K562 (cell line): ENCODE results near the gene MXRA7. TPM values are rescaled to one million over a fixed set of nuclear protein-coding genes. Genes with fewer than 3 reads are reported as not detected.
A peak's percentile ranks its signal among the peaks of the same experiment; 100 is the strongest.

Experiments
- ARHGAP35 ChIP-seq: fragments of 450-650 bp; IDR thresholded peaks from 2 replicates; pipeline ENCODE4 v1.6.1; 2018; ENCODE audit not compliant: partially characterized antibody
- ARID3A ChIP-seq: IDR thresholded peaks from 2 replicates; pipeline ENCODE4 v1.6.1; 2012; ENCODE audit warnings: low read depth, low read length, improper control_type of control experiment, borderline replicate concordance
- E2F4 ChIP-seq: sonication (generic); formaldehyde crosslinking; IDR thresholded peaks from 2 replicates; pipeline ENCODE4 v1.8.0; 2022; ENCODE audit warnings: mild to moderate bottlenecking, low read depth, missing genetic modification reagents
- EGR1 ChIP-seq: fragments of 450-650 bp; conservative IDR thresholded peaks from 2 replicates; pipeline ENCODE4 v1.6.1; 2017; ENCODE audit warnings: mild to moderate bottlenecking
- FOXP1 ChIP-seq: sonication (generic); formaldehyde crosslinking; IDR thresholded peaks from 2 replicates; pipeline ENCODE4 v1.8.0; 2022; ENCODE audit warnings: mild to moderate bottlenecking, missing genetic modification reagents
- HIVEP1 ChIP-seq: fragments of 250-450 bp; sonication (Bioruptor Pico); IDR thresholded peaks from 2 replicates; pipeline ENCODE4 v1.4.0; 2020; ENCODE audit warnings: mild to moderate bottlenecking
- IRF9 ChIP-seq: fragments of 450-650 bp; IDR thresholded peaks from 2 replicates; pipeline ENCODE4 v1.6.1; 2016; ENCODE audit warnings: missing biosample characterization, missing genetic modification characterization
- NFYB ChIP-seq: IDR thresholded peaks from 2 replicates; pipeline ENCODE4 v1.6.1; 2011; ENCODE audit warnings: mild to moderate bottlenecking, moderate library complexity; ENCODE audit not compliant: insufficient read length; ENCODE audit errors: extremely low read depth
- PATZ1 ChIP-seq: fragments of 250-450 bp; sonication (Bioruptor Pico); IDR thresholded peaks from 2 replicates; pipeline ENCODE4 v1.5.0; 2020; ENCODE audit warnings: mild to moderate bottlenecking, borderline replicate concordance
- POLR2G ChIP-seq: fragments of 200-400 bp; formaldehyde crosslinking; IDR thresholded peaks from 2 replicates; pipeline ENCODE4 v1.6.1; 2017; ENCODE audit warnings: low read depth, mild to moderate bottlenecking, antibody characterized with exemption, low read length, moderate library complexity
- POU5F1 ChIP-seq: fragments of 150-350 bp; IDR thresholded peaks from 2 replicates; pipeline ENCODE4 v1.6.1; 2014; ENCODE audit warnings: borderline replicate concordance, low read length, low read depth, mild to moderate bottlenecking; ENCODE audit not compliant: partially characterized antibody
- RNF219 ChIP-seq: fragments of 250-450 bp; sonication (Bioruptor Pico); IDR thresholded peaks from 2 replicates; pipeline ENCODE4 v1.5.0; 2022; ENCODE audit warnings: mild to moderate bottlenecking
- TSC22D4 ChIP-seq: fragments of 450-650 bp; IDR thresholded peaks from 2 replicates; pipeline ENCODE4 v1.6.1; 2016; ENCODE audit warnings: missing genetic modification characterization, missing biosample characterization, control low read depth
- ZNF239 ChIP-seq: fragments of 250-450 bp; sonication (Bioruptor Pico); IDR thresholded peaks from 2 replicates; pipeline ENCODE4 v1.4.0; 2020; ENCODE audit warnings: mild to moderate bottlenecking
- ZNF253 ChIP-seq: fragments of 250-450 bp; sonication (Bioruptor Pico); conservative IDR thresholded peaks from 2 replicates; pipeline ENCODE4 v1.6.1; 2021; ENCODE audit warnings: mild to moderate bottlenecking
- ZNF354B ChIP-seq: fragments of 250-450 bp; sonication (Bioruptor Pico); IDR thresholded peaks from 2 replicates; pipeline ENCODE4 v1.4.0; 2020
- ZNF408 ChIP-seq: fragments of 250-450 bp; sonication (Bioruptor Pico); IDR thresholded peaks from 2 replicates; pipeline ENCODE4 v1.4.0; 2020; ENCODE audit warnings: low read depth, mild to moderate bottlenecking, moderate library complexity
- ZNF766 ChIP-seq: fragments of 200-800 bp; sonication (Bioruptor generic); conservative IDR thresholded peaks from 2 replicates; pipeline ENCODE4 v1.6.1; 2016; ENCODE audit warnings: missing genetic modification characterization, missing compliant biosample characterization
- polyA plus RNA-seq, 8 experiments: library from polyadenylated mRNA; depleted of rRNA in 4 of 8; stranded (reverse) in 5 of 8; unstranded in 3 of 8; fragments of >200 nt; fragmentation: Nextera tagmentation in 2 of 8; fragmentation: Illumina TruSeq in 1 of 8; extraction: Ambion mirVana in 2 of 8; extraction: Trizol in 1 of 8; gene quantifications; 2 replicates each; pipeline versions ENCODE4 v1.2.1 to v1.2.3, GENCODE V29; 2011 to 2014; ENCODE audit warnings: inconsistent platforms in 1 of 8, missing spikeins in 1 of 8
- total RNA-seq, 7 experiments: library from RNA; depleted of rRNA in 6 of 7; stranded (reverse); fragments of >200 nt in 6 of 7; fragmentation: Illumina TruSeq in 2 of 7; extraction: Trizol in 2 of 7; gene quantifications; 2 replicates each; pipeline versions ENCODE4 v1.2.1 to v1.2.3, GENCODE V29; 2011 to 2021; ENCODE audit warnings: low replicate concordance in 1 of 7

Gene MXRA7
- total and polyA plus RNA-seq, 9 of the 15 experiments (the other 6 are each of a cell fraction or from before 2014, with no cell fraction given) = 2.6 to 38.4 (median 14.3) TPM

GRCh38 chr17:76726776-76727718, 16.3 kb upstream of the MXRA7 start, which contains the start of gene METTL23 (continued):
- TF ChIP-seq E2F4 (CRISPR knock-in tag) = peak; percentile 44; the same call in 1 of the 2 replicates
- TF ChIP-seq EGR1 = no peak
- TF ChIP-seq ZNF354B = no peak
- no peak; the same call in 1 of the 2 replicates for TF ChIP-seq ZNF766 (CRISPR knock-in tag)
- TF ChIP-seq PATZ1 (CRISPR knock-in tag) = no peak
- no peak for TF ChIP-seq IRF9
- TF ChIP-seq POLR2G = peak; percentile 77
- TF ChIP-seq ARHGAP35 = no peak
- TF ChIP-seq ARID3A = no peak
- no peak for TF ChIP-seq HIVEP1 (CRISPR knock-in tag)
- TF ChIP-seq POU5F1 = no peak
- TF ChIP-seq ZNF239 = no peak
- TF ChIP-seq NFYB = no peak
- no peak for TF ChIP-seq TSC22D4 (tag)
- no peak for TF ChIP-seq RNF219
- TF ChIP-seq ZNF253 (CRISPR knock-in tag) = no peak
- no peak for TF ChIP-seq ZNF408 (CRISPR knock-in tag)
- peak; percentile 81 for TF ChIP-seq FOXP1 (CRISPR knock-in tag)
